Heart left ventricle (tissue), 16 donors: ENCODE data around the gene ERF. TPM values are rescaled to one million over a fixed set of nuclear protein-coding genes. Genes with fewer than 3 reads are reported as not detected.

Experiments
- ATAC-seq, 4 donors: fragments of 200-7000 bp; cut with Tn5 transposase; one replicate each; pipeline ENCODE4 v1.9.1; 2020 to 2022; ENCODE audit warnings: moderate library complexity in 4 of 4, mild to moderate bottlenecking in 3 of 4, moderate number of reproducible peaks in 1 of 4
- DNase-seq, 5 donors: peaks; one replicate each; pipeline ENCODE4 v3.0.0-alpha.2; 2020
- H3K27ac ChIP-seq, 12 donors: fragments of 200-600 bp; sonication (generic) in 4 of 12; one replicate each; pipeline versions ENCODE4 v1.5.0 to v1.8.0; 2016 to 2022; ENCODE audit warnings: mild to moderate bottlenecking in 2 of 12
- H3K27me3 ChIP-seq, 9 donors: fragments of 200-600 bp; sonication (generic) in 2 of 9; one replicate each; pipeline versions ENCODE4 v1.5.1 to v1.8.0; 2016 to 2022; ENCODE audit warnings: mild to moderate bottlenecking in 3 of 9
- H3K36me3 ChIP-seq, 9 donors: fragments of 200-600 bp; sonication (generic) in 2 of 9; one replicate each; pipeline versions ENCODE4 v1.5.0 to v1.8.0; 2018 to 2022; ENCODE audit warnings: mild to moderate bottlenecking in 2 of 9
- H3K4me1 ChIP-seq, 12 donors: fragments of 200-600 bp; sonication (generic) in 4 of 12; one replicate each; pipeline versions ENCODE4 v1.5.0 to v1.8.0; 2016 to 2022; ENCODE audit warnings: mild to moderate bottlenecking in 3 of 12
- H3K4me3 ChIP-seq, 12 donors: fragments of 200-600 bp; sonication (generic) in 4 of 12; one replicate each; pipeline versions ENCODE4 v1.5.0 to v1.8.0; 2017 to 2022; ENCODE audit warnings: mild to moderate bottlenecking in 9 of 12, moderate library complexity in 4 of 12
- H3K9me3 ChIP-seq, 12 donors: fragments of 200-600 bp; sonication (generic) in 4 of 12; one replicate each; pipeline versions ENCODE4 v1.5.0 to v1.8.0; 2016 to 2022; ENCODE audit warnings: mild to moderate bottlenecking in 1 of 12
- POLR2A ChIP-seq, 2 donors: fragments of 450-650 bp; IDR thresholded peaks; one replicate each; pipeline ENCODE4 v1.6.1; 2017; ENCODE audit warnings: antibody characterized with exemption in 2 of 2, mild to moderate bottlenecking in 2 of 2, moderate library complexity in 2 of 2
- WGBS, 4 donors: extraction: QIAGEN DNeasy Blood & Tissue Kit in 2 of 4; methylation state at CpG; one replicate each; pipeline versions ENCODE4 v1.1.5 to v1.1.7; 2013 to 2018; 5-methylcytosine and 5-hydroxymethylcytosine counted together
- intact Hi-C, 10 donors: fragments of 100-400 bp; cut with DNase I; formaldehyde crosslinking; loops; one replicate each; pipeline versions ENCODE4 v1.11.1 to v1.14.2; 2022
- polyA plus RNA-seq, 2 donors: library from polyadenylated mRNA; stranded (reverse); fragments of 200-250 nt; gene quantifications; one replicate each; pipeline ENCODE4 v1.2.3, GENCODE V29; 2013
- total RNA-seq, 9 donors: library from RNA; depleted of rRNA in 2 of 9; stranded (reverse); fragments of >200 nt in 2 of 9; fragmentation: NEBNext Ultra II Directional in 3 of 9; extraction: Animal tissue kit (Norgen Biotek cat#: 25700) in 3 of 9; gene quantifications; one replicate each; pipeline versions ENCODE4 v1.1.0 to v1.2.4, GENCODE V29; 2016 to 2023
- TF ChIP-seq, protein P1 (sequence below), 12 donors: fragments of 200-600 bp; sonication (generic) in 4 of 12; IDR thresholded peaks; one replicate each; pipeline versions ENCODE4 v1.5.0 to v1.8.0; 2018 to 2022; ENCODE audit warnings: antibody characterized with exemption in 12 of 12, mild to moderate bottlenecking in 5 of 12
- donor health status: ischemic (EF 13 %, LVEDD 7.1; RV severe dilation, severe dysfunction).
- donor health status: healthy with polysubstance abuse.
- donor health status: DM: no; HTN: yes; CAD: no.
- donor health status: DM: no; HTN: no; CAD: no.
- donor health status: ischemic (EF 25% LVEDD 6.9; RV normal size, moderate dysfunction).
- donor health status: ischemic (EF 25% LVEDD 5.7; RV mildly dilated, moderate dysfunction).
- donor health status: healthy.
- donor health status: DM: yes; HTN: yes; CAD: no.
- donor health status: ischemic (EF 35%, LVEDD 5.7; RV mildly dilated, moderate dysfunction).
- donor health status: nonischemic (EF 11% LVEDD 7.7; RV severe dilation, severe dysfunction).
- donor health status: DM: yes; HTN: yes; CAD: no.
- donor health status: PGD.
- donor health status: ischemic (EF 29% LVEDD 5.4; RV normal size, mild dysfunction).
- donor health status: nonischemic (EF 23%, LVEDD 6.1; RV moderate dilation, normal function).

Gene ERF
- total and polyA plus RNA-seq, 11 donors, result 26.1 to 49.7 (median 35.5) TPM

DNA sequence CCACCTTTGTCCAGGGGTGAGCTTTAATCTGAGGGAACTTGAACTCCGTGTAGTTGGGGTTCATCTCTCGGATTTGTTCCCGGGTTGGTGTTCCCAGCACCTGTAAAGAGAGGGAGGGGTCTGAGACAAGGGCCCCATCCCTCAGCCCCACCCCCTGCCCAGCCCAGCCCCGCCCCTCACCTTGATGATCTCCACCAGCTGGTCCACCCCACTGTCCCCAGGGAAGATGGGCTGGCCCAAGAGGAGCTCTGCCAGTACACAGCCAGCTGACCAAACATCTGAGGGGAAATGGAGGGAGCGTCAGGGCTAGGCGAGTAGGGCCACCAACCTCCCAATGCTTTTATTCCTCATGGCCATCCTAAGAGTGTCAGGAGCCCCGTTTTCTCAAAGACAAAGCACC lies 21.8 kb downstream of the ERF start:
- WGBS, 4 donors, result 76 to 79% (median 78%) methylated on average over 7 of the region's 7 CpGs
- TF ChIP-seq POLR2A (IDR thresholded peaks at IDR 0.05), result no peak
- TF ChIP-seq, protein P1, sequence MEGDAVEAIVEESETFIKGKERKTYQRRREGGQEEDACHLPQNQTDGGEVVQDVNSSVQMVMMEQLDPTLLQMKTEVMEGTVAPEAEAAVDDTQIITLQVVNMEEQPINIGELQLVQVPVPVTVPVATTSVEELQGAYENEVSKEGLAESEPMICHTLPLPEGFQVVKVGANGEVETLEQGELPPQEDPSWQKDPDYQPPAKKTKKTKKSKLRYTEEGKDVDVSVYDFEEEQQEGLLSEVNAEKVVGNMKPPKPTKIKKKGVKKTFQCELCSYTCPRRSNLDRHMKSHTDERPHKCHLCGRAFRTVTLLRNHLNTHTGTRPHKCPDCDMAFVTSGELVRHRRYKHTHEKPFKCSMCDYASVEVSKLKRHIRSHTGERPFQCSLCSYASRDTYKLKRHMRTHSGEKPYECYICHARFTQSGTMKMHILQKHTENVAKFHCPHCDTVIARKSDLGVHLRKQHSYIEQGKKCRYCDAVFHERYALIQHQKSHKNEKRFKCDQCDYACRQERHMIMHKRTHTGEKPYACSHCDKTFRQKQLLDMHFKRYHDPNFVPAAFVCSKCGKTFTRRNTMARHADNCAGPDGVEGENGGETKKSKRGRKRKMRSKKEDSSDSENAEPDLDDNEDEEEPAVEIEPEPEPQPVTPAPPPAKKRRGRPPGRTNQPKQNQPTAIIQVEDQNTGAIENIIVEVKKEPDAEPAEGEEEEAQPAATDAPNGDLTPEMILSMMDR (IDR thresholded peaks at IDR 0.05), result no peak
- DNase-seq (no peak), ATAC-seq (peak in 1 of 4 donors; percentile 6)
- H3K4me3 ChIP-seq, result no peak overlapping the region
- no peaks in the 10 kb centered on the region for H3K9me3 ChIP-seq
- H3K36me3 ChIP-seq, result peaks cover 0 to 95% (median 92%) of the 10 kb centered on the region in 9 donors
- H3K27me3 ChIP-seq, result no peaks in the 10 kb centered on the region
- peaks cover 0 to 11% (median 0%) of the 10 kb centered on the region in 12 donors for H3K4me1 ChIP-seq
- H3K27ac ChIP-seq, result no peak overlapping the region
- intact Hi-C loops, result loop anchor here in 1 of 10 donors (10.0 kb wide), 1 partner anchor 358 kb away; the partner anchor contains the start of gene CD79A

DNA sequence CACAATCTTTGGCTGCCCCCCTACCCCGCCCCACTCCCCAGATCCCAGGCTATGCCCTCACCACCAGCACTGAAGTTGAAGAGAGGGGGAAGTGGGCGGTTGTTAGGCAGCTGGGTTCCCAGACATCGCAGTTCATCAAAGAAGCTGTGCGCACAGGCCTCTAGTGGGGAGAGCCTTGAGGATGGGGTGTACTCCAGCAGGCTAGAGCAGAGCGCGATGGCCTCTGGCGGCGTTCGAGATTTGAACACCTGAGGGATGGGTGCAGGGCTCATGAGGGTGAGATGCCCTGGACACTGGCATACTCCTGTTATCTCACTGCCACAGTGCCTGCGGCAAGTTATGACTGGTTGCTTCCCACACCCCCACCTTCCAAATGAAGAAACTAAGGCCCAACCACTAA lies 22.5 kb downstream of the ERF start:
- Histone ChIP-seq H3K9me3 (no peaks in the 10 kb centered on the region), H3K27ac (no peak overlapping the region), H3K4me3 (no peak overlapping the region), H3K36me3 (peaks cover 0 to 100% (median 93%) of the 10 kb centered on the region in 9 donors), H3K27me3 (no peaks in the 10 kb centered on the region), H3K4me1 (peaks cover 0 to 11% (median 0%) of the 10 kb centered on the region in 12 donors)
- 93 to 95% (median 95%) methylated on average over 10 of the region's 10 CpGs for WGBS, 4 donors
- TF ChIP-seq, protein P1 (IDR thresholded peaks at IDR 0.05), result no peak
- no peak for TF ChIP-seq POLR2A (IDR thresholded peaks at IDR 0.05)
- intact Hi-C loops, result loop anchor here in 1 of 10 donors (10.0 kb wide), 1 partner anchor 358 kb away; the partner anchor contains the start of gene CD79A
- ATAC-seq, result no peak
- no peak for DNase-seq

DNA sequence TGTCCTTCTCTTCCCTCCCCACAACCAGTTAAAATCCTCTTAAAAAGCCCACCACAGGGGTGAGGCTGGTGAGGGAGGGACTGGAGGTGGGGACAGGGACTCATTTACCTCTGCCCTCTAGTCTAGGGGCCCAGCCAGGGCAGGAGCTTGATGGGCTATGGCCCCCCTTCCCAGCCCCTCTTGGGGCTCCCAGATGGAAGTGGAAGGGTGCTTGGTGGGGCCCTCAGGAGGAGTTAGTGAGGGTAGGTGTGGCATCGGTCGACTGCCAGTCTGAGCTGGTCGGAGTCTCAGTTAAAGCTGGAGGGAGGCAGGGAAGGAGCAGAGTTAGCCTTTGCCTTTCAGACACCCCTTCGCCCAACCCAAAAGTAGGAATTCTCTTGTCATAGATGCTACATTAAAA lies 24.4 kb downstream of the ERF start:
- intact Hi-C loops, result loop anchor here in 1 of 10 donors (10.0 kb wide), 1 partner anchor 356 kb away; the partner anchor contains the start of gene CD79A
- no peak for TF ChIP-seq POLR2A (IDR thresholded peaks at IDR 0.05)
- TF ChIP-seq, protein P1 (IDR thresholded peaks at IDR 0.05), result no peak
- WGBS, 4 donors, result 74 to 87% (median 83%) methylated on average over 4 of the region's 4 CpGs
- no peaks in the 10 kb centered on the region for H3K9me3 ChIP-seq
- no peak for ATAC-seq
- H3K4me3 ChIP-seq, result no peak overlapping the region
- no peak overlapping the region for H3K27ac ChIP-seq
- H3K4me1 ChIP-seq, result peaks cover 0 to 11% (median 0%) of the 10 kb centered on the region in 12 donors
- no peaks in the 10 kb centered on the region for H3K27me3 ChIP-seq
- no peak for DNase-seq
- peaks cover 0 to 100% (median 93%) of the 10 kb centered on the region in 9 donors for H3K36me3 ChIP-seq

DNA sequence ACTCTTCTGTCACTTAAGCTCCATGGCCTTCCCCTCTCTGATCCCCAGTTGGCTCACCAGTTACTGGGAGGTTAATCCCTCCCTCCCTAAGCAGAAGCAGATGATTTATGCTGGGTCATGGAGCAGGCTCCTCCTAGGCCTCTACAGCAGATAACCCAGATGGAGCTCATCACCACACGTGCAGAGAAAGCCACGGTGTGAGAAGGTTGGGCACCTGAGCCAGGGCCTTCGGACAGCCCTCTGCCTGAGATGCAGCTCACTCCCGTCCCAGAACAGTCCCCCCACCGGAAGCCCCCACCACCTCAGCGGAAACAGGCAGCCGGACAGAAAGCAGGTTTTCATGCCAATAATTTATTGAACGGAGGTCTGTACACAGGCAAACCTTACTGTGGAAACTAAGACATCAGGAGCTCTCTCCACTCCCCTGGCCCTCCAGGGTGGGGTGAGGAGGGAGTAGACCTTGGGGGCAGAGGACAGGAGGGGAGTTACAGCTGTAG lies 25.0 kb downstream of the ERF start:
- DNase-seq (no peak), ATAC-seq (peak in 1 of 4 donors; percentile 17)
- H3K9me3 ChIP-seq, result no peaks in the 10 kb centered on the region
- no peak overlapping the region for H3K27ac ChIP-seq
- TF ChIP-seq, protein P1 (IDR thresholded peaks at IDR 0.05), result no peak
- no peak for TF ChIP-seq POLR2A (IDR thresholded peaks at IDR 0.05)
- peaks cover 0 to 100% (median 93%) of the 10 kb centered on the region in 9 donors for H3K36me3 ChIP-seq
- no peaks in the 10 kb centered on the region for H3K27me3 ChIP-seq
- peaks cover 0 to 11% (median 0%) of the 10 kb centered on the region in 12 donors for H3K4me1 ChIP-seq
- H3K4me3 ChIP-seq, result no peak overlapping the region
- intact Hi-C loops, result loop anchor here in 1 of 10 donors (10.0 kb wide), 1 partner anchor 355 kb away; the partner anchor contains the start of gene CD79A
- 53 to 72% (median 62%) methylated on average over 8 of the region's 8 CpGs for WGBS, 4 donors
